SHP77 treated with DMSO at 0.1 percent for 48 hours (cell line): ENCODE data around the gene TMEM8B.

ENCODE experiments used
- DNase-seq: peaks from one replicate; lab custom pipeline; 2025; lab: John Stamatoyannopoulos, UW

TMEM8B gene

DNA sequence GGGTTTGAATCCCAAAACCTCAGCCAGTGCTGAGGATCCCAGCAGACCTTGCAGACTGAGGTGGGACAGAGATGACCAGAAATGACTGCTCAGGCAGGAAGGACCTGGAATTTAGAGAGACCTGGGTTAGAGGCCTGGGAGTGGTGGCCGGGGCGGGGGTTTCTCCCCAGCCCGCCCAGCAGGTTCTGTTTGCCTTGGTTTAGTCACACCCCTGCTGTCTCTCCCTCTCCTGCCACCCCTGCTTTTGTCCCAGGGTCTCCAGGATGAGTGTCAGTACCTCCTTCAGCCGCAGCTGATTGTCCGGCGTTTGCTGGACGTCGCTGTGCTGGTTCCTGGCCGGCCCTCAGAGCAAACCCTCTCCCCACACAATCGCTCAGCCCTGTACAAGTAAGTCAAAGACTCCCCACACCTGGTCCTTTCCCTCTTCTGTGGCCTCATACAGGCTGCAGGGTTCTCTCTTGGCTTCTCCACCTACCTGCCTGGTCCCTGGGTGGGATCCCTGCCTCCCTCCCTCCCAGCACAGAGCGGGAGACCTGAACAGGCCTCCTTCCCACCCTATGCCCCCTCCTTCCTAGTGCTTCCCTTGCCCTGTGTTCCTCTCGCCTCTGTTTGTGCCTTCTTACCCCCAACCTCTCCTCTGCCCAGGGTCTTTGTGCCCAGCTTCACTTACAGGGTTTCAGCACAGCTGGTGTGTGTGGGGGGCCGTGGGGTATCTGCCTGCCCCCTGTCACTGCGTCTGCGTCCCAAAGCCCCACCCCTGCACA lies 12.0 kb downstream of the TMEM8B start:
- no peak for DNase-seq

DNA sequence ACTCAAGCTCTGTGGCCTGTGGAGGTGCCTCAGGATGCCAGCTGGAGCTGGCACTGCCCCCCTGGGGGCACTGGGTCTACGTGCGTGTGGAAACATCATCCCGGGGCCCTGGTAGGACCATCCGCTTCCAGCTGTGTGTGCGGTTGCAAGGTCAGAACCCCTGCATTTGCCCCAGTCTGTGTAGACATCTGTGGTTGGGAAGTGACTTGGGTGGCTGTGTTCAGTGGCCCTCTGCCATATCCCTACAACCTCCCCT lies 12.5 kb downstream of the TMEM8B start:
- no peak for DNase-seq

DNA sequence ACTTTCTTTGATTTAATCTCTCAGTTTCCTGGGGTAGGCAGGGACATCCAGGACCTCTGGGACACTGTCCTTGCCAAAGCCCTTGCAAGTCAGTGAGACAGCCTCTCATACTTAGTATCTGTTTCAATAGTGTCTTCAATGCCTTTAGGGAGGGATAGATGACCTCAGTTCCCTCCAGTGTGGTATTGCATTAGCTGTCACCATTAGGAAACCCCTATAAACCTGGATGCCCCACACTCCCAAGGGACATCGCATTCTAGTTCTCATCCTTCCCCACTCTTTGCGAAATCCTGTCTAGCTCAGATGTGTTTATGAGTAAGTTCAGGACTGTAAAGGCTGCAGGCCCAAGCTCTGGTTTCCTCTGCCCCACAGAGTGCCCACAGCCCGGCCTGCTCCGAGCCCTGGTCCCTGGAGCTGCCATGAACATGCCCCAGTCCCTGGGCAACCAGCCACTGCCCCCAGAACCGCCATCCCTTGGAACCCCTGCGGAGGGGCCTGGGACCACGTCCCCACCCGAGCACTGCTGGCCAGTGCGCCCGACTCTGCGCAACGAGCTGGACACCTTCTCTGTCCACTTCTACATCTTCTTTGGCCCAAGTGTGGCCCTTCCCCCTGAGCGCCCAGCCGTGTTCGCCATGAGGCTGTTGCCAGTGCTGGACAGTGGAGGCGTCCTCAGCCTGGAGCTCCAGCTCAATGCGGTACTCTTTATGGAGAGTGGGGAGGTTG lies 13.2 kb downstream of the TMEM8B start:
- DNase-seq, result no peak

DNA sequence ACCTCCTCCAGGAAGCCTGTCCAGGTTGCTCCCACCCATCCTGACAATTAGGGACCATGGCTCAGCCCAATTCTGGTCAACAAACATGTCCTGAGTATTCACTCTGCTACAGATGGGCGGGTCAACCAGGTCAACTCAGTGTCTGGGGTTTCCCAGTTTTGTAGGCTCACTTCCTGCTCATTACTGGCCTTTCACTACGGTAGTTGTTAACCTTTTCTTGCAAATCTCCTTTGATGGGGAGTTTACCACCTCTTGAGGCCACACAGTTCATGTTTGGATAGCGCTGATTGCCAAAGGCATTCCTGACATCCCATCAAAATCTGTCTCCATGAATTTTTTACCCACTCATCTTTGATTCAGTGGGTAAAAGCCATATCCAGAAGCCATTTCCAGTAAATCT lies 13.8 kb downstream of the TMEM8B start:
- DNase-seq, result no peak

DNA sequence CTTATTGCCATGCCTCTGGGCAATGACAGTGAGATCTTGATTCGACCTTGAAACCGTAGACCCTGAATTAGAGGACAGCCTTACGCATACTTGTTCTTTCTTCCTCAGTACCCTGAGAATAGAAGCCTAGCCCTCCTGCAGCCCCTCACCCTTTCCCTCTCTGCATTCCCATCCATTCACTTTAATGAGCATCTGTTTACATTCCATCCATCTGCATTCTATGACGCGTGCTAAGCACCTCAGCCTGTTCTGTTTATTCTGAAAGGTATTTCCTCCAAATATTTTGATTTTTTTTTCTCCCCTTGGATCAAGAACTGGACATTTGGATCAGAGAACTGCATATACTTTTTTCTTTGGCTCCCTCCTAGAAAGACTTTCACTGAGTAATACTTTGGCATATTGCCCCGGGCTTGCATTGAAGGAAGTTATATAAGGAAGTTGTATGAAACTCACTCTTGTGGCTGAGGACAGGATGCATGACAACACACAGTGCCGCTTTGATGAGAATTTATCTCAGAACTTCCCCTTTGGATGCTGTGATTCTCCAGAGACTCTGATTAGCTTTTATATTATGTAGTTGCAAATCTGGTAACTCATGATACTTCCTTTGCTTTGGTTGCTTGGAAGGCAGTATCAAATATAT lies 15.7 kb downstream of the TMEM8B start:
- no peak for DNase-seq

DNA sequence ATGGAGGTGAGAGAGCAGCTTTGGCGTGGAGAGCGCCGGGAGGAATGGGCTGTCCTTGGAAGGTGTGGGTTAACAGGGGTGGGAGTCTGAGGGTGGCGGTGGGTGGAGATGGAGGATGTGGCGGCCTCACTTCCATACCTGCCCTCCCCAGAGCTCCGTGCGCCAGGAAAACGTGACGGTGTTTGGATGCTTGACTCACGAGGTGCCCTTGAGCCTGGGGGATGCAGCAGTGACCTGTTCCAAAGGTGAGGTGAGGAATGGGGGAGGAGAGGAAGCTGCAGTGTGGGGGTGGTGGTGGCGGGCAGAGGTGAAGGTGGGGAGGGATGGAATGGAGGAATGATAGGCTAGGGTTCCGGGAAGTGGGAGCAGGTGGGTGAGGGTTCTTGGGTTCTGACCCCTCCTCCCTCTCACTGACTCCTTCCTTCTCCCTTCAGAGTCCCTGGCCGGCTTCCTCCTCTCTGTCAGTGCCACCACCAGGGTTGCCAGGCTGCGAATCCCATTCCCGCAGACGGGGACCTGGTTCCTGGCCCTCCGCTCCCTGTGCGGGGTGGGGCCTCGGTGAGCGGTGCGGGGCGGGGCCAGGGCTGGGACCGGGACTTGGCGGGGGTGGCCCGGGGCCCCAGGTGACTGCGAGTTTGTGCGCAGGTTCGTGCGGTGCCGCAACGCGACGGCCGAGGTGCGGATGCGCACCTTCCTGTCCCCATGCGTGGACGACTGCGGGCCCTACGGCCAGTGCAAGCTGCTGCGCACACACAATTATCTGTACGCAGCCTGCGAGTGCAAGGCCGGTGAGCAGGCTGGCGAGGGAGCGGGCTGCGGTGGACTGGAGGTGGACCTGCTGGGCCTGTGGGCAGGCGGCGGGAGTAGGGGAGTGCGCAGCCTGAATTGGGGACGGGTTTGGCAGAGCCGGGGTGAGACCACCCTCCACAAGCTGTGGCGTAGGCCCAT lies 17.1 kb downstream of the TMEM8B start:
- DNase-seq, result no peak

DNA sequence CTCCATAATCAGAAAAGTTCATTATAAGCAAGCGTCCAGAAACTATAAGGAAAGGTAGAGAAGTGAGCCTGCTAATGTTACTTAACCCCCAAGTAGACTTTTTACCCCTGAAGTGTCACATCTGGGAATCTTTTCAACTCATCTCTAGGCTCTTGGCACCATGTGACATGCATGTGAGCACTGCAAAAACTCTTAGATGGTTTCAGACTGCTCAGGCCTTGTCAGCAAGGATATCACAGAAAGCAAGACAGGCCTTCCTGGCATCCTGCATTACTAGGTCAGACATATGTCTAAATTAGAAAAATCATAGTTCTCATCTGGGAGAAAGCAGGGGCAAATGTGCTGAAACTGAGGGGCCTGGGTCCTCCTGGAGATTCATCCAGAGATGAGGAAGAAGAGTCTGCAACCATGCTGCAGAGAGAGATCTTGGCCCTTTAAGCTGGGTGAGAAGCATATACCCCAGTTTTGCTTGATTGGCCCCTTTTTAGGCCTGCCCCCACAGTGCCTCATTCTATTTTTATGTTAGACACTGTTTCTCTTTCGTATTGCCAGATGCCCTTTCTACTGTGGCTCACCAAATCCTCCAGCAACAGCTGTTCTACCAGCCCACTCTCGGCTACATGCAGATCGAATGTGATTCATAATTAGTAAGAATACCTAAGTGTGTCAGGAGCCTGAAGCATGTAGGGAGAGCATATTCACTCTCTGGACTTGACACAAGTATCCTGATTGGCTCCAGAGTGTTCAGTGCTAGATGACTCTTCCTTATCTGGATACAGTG lies 19.0 kb downstream of the TMEM8B start:
- DNase-seq, result no peak

DNA sequence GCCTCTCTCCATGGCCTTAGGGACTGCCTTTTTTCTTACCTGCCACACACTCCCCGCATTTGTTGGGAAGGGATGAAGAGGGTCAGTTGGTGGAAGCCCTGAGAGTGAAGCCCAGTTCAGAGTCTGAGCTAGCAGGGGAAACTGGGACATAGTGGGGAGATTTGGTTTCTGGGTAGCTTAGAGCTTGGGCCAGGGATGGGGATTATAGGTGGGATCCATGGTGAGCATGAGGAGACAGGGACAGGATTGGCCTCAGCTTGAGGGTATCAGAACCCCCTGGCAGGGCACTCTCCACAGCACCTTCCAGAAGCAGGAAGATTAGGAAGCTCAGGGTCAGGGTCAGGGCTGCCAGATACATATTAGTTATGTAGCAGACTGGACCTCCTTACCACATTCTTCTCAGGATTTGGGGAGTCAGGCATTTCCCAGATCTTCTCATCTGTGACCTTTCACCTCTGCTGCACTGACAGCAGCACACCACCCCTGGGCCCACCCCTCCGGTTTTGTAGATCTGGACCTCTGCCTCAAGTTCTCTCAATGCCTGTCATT lies 23.3 kb downstream of the TMEM8B start:
- DNase-seq, result no peak

DNA sequence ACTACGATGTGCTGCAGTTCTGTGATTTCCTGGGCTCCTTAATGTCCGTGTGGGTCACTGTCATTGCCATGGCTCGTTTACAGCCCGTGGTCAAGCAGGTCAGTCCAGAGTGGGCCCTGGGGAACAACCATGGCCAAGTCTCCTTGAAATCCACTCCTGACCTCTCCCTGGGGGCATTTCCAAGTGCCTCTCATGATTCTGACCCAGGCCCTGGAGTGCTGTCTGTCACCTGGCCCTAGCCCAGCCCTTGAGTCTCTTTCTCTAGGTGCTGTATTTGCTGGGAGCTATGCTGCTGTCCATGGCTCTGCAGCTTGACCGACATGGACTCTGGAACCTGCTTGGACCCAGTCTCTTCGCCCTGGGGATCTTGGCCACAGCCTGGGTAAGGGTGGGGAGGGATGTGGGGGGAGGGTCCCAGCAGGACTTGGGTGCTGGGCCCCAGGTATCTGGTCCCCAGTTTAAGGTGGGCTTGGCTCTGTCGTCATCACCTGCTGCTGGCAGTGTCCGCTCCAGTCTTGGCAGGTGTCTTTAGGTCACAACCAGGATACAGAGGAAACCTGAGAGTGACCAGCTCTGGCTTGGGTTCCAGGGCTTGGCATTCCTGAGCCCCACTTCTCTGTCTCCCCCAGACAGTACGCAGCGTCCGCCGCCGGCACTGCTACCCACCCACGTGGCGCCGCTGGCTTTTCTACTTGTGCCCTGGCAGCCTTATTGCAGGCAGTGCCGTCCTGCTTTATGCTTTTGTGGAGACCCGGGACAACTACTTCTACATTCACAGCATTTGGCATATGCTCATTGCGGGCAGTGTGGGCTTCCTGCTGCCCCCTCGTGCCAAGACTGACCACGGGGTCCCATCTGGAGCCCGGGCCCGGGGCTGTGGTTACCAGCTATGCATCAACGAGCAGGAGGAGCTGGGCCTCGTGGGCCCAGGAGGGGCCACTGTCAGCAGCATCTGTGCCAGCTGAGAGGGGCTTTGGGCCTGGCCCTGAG lies 24.1 kb downstream of the TMEM8B start:
- no peak for DNase-seq

DNA sequence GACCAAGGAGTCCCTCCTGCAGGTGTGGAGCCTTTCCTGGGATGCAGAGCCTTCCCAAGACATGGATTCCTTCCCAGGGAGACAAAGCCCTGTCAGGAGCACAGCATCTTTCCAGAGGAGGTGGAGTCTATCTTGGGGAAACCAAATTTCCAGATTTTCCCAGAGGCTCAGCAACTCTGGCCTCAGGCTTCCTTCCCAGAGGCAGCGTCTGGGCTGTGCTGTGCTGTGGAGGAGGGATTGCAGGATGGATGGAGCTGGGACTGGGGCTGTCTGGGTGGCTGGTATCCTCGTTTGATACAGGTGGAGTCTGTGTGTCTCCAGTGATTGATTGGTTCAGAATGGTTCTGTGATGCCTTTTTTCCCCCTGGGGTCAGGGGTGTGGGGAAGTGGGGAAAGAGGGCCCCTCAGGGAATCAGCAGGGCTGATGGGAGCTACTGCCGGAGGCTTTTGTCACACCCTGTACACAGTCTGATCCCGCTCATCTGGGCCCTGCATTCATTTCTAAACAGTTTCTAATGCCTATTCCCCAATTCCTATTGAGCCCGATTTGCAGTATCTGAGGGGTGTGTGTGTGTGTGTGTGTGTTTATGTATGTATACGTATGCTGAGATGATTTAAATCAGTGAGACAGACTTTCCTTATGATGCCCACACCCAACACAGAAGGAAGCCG lies 25.2 kb downstream of the TMEM8B start:
- DNase-seq, result no peak

DNA sequence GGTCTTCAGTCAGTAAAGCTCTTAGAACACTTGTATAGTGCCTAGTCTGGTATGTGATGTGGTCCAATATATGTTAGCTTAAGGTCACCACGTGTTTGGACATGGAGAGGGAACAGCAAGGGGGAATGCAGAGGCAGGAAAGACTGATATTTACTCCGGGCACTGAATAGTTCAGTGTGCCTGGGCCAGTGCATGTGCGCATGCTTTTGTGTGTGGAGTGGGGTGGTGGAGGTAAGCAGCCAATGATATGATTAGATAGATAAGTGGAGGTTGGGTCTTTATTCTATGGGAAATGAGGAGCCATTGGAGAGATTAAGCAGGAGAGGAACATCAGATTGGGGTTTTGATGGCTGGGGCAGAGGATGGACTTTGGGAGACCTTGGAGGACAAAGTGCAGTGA lies 27.2 kb downstream of the TMEM8B start:
- DNase-seq, result no peak

DNA sequence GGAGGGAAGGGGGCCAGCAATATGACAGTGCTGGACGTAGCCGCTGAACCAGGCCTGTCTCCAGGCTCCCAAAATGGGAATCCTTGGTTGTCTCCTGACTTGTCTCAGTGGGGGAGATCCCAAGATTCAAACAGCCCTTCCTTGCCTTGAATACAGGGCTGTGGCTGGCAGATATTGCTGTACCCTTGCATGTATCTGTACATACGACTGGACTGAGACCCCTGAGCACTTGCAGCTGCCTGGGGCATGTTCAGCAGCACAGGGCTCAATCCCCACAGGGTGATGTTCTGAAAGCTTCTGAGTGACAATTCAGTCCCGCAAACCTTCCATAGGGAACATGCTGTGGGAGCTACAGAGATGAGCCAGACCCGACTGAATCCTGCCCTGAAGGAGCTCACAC lies 27.9 kb downstream of the TMEM8B start:
- DNase-seq, result no peak

DNA sequence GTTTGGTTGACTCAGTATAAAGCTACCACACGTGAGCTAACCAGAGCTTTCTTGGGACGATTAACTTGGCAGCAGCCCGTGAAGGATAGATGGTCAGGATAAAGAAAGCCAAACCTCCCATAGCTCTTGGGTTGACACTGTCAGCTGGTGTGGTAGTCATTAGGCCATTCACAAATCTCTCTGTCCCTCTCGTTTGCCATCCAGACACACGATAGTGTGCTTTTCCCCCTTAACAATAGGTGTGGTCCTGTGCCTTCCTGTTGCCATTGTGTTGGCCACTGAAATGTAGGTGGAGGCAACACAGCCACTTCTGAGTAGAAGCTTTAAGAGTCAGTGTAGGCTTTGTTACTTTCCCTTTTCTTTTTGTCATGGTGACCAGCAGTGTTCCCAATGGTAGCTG lies 29.4 kb downstream of the TMEM8B start:
- DNase-seq, result no peak

DNA sequence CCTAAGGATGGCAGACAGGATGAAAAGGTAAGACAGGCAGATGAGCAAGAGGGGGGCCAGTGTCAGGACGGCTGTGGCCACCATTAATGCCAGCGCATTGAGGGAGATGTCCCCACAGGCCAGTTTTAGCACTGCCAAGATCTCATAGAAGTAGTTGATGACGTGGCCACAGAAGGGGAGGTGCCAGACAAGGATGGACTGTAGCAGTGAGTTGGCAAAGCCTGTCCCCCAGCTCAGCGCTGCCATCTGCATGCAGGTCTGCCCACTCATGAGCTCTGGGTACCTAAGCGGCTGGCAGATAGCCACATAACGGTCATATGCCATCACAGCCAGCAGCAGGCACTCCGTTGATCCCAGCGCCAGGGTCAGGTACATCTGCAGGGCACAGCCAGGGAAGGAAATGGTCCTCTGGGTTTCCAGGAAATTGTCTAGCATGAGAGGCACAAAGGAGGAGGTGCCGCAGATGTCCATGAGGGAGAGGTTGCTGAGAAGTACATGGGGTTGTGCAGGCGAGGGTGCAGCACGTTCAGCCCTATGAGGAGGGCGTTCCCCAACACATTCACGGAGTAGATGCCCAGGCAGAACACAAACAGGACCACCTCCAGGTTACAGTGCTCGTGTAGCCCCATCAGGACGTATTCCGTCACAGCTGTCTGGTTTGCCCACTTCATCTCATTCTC lies 30.4 kb downstream of the TMEM8B start:
- DNase-seq, result no peak

DNA sequence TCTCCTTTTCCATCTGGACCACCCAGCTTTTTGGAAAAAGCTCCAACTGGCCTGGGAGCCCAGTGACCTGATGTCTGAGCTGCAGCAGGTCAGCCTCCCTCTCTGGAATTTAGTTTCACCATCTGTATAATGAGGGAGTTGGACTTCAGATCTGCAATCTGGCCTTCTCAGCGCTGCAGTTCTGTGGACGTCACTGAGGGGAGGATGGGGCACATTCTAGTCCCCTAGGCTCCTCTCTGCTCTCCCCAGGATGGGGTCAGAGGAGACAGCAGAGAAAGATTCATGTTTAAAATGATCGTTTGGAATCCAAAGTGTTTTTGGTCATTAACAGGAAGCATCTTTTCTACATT lies 30.9 kb downstream of the TMEM8B start:
- DNase-seq, result no peak

DNA sequence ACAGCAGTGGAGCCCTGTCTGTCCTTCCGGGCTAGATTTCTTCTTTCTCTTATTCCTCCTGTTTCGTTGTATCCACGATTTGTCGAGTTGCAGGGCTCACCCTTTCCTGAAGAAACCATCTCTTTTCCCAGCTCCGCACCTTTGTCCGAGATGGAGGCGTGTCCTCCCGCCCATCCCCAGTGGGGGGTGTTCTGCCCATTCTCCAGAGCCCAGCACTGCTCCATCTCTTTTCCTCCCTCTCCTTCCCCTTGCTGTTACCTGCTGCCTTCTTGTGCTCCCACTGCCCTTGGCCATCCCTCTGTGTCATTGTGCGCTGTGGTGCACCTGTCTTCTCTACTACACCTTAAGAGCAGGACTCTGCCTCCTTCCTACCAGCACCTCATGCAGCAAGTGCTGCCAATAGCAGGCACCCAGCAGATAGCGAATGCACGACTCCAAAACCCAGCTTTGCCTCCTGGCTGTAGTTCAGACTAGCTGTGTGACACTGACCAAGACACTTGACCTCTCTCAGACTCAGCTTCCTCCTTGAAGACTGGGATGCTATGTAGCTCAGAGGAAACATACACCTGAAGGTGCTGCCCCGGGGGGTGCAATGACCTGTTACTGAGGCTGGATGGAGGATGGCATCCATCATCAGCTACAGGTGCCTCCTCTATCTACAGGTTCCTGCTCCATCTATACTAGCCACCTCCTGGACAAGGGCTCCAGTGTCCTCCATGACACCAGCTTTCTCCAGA lies 32.3 kb downstream of the TMEM8B start:
- DNase-seq, result no peak

DNA sequence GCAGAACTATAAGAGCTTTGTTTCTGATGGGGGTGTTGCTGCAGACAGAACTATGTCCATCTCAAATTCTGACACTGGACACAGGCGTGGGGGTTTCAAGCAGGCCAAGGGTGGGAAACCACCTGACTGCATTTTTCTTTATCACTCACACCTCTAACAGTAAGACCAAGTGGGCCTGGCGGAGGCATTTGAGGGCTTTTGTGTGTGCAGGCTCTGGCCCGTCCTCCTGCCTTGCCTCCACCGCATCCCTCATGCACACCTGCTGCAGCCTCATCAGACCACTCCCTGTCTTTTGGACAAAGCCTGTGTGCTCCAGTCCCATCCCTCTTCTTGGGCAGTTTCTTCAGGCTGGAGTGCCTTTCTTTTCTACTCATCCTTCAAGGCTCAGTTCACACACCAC lies 33.3 kb downstream of the TMEM8B start:
- no peak for DNase-seq

DNA sequence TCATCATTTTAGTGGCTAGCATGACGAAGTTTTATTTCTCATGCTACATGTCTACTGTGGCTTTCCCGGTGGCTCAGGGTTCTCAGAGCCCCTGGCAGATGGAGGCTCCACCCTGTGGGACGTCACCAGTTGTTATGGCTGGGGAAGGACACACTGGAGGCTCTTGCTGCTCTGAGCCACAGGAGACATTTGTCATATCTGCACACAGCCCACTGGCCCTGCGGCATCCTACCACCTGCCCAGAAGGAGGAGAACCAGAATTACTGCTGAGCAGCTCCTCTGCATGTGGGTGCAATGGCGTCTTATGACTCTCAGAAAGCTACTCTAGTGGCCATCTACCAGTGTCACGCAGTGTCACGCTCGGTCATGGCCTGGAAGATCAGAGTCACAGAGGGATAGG lies 34.6 kb downstream of the TMEM8B start:
- DNase-seq, result no peak
